Keratinocyte (primary cell): ENCODE measurements around the gene DDX47.

Source experiments
- EZH2 ChIP-seq: IDR thresholded peaks from one replicate; pipeline ENCODE4 v1.6.1; 2012; ENCODE audit warnings: inconsistent platforms, mild to moderate bottlenecking, low read length, moderate library complexity
- TF ChIP-seq, protein P1 (sequence below), 3 experiments: IDR thresholded peaks in 1 of 3; conservative IDR thresholded peaks in 1 of 3; optimal IDR thresholded peaks in 1 of 3; 2 replicates in 2 of 3; 3 replicates in 1 of 3; pipeline versions ENCODE3 to v1.5.1; 2011; ENCODE audit warnings: low read length in 3 of 3, mild to moderate bottlenecking in 3 of 3, moderate library complexity in 2 of 3, control low read depth in 1 of 3, inconsistent platforms in 1 of 3; ENCODE audit not compliant: insufficient read depth in 2 of 3; ENCODE audit errors: extremely low read depth in 1 of 3

DNA sequence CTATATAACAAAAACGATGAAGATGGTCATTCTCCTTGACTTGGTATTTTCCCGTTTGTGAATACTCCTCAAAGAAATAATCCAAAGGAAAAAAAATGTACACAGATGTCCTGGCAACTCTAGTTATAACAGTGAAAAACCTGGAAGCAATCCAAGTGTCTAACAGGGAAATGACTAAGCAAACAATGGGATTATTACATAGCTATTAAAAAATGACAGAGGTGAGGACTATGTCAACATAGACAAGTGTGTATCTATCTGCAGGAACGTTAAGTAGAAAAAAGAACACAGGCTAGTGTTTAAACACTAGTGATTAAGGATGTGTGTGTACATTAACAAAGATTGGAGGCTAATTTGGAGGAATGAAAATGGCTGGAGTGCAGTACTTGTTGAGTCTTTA, 33.6 kb upstream of the DDX47 start:
- TF ChIP-seq, protein P1, sequence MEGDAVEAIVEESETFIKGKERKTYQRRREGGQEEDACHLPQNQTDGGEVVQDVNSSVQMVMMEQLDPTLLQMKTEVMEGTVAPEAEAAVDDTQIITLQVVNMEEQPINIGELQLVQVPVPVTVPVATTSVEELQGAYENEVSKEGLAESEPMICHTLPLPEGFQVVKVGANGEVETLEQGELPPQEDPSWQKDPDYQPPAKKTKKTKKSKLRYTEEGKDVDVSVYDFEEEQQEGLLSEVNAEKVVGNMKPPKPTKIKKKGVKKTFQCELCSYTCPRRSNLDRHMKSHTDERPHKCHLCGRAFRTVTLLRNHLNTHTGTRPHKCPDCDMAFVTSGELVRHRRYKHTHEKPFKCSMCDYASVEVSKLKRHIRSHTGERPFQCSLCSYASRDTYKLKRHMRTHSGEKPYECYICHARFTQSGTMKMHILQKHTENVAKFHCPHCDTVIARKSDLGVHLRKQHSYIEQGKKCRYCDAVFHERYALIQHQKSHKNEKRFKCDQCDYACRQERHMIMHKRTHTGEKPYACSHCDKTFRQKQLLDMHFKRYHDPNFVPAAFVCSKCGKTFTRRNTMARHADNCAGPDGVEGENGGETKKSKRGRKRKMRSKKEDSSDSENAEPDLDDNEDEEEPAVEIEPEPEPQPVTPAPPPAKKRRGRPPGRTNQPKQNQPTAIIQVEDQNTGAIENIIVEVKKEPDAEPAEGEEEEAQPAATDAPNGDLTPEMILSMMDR (optimal IDR thresholded peaks at IDR 0.05 in 1 of 3, IDR thresholded peaks at IDR 0.05 in 1 of 3, conservative IDR thresholded peaks at IDR 0.05 in 1 of 3; ENCODE audit: extremely low read depth in 1 of 3, insufficient read depth in 2 of 3, low read length in 3 of 3) = no peak
- no peak for TF ChIP-seq EZH2
